ENCODE data around the gene HACE1. TPM values are rescaled to one million over a fixed set of nuclear protein-coding genes. Genes with fewer than 3 reads are reported as not detected.
"Not testable (repeated sequence)": the region's sequence is repeated elsewhere in the genome, so short reads cannot be mapped to it uniquely, and the experiment has no call there.

HACE1 gene
- total and polyA plus RNA-seq, 2 donors, result 11.4 to 39.8 TPM

DNA sequence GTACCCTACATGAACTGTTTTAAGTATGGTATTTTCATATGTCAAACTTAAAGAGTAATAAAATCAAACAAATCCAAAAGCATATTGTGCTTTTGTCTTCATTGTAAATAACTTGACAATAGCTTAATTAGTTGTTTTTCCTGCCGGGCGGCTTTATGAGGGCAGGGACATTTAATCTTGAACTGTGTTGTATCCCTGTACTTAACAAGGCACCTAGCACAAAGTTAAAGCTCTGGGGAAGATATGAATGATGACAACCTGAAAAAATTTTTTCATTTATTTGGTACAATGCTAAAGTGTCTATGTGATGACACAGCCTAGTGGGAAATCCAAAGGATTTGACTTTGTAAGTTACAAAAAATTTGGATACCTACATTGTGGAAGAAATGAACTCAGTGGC, 502 bp upstream of the HACE1 start:
- H3K4me3 ChIP-seq (ENCODE audit: low read depth, low read length), result peak overlapping the region; percentile 77
- H3K4me1 ChIP-seq (ENCODE audit: insufficient read depth), result no peaks in the 10 kb centered on the region
- H3K36me3 ChIP-seq (ENCODE audit: insufficient read depth), result no peaks in the 10 kb centered on the region
- WGBS, result 80% methylated on average over 2 of the region's 2 CpGs
- no peak overlapping the region for H3K27ac ChIP-seq (ENCODE audit: low read depth)
- DNase-seq (ENCODE audit: extremely low spot score), result no peak

DNA sequence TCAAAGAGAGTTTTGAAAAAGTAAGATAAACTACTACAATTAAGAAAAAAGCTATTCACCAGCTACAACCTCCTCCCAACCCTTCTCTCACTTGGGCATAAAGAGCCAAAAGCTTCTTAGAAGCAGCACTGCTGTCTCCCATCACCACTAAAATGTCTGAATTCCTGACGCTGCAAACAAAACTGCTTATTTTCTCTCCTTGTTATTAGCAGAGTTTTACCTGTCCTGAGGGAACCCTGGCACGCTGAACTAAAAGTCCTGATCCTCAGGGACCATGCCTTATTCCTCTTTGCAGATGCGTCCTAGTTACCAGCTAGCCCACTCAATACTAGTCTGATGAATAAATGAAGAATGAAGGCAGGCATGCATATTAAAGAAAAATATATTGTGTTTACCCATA, 1.1 kb downstream of the HACE1 start:
- H3K36me3 ChIP-seq (ENCODE audit: insufficient read depth), result no peaks in the 10 kb centered on the region
- H3K4me3 ChIP-seq (ENCODE audit: low read depth, low read length), result peak overlapping the region; percentile 77
- 24% methylated on average over 3 of the region's 3 CpGs for WGBS
- no peaks in the 10 kb centered on the region for H3K4me1 ChIP-seq (ENCODE audit: insufficient read depth)
- no peak overlapping the region for H3K27ac ChIP-seq (ENCODE audit: low read depth)
- no peak for DNase-seq (ENCODE audit: extremely low spot score)

DNA sequence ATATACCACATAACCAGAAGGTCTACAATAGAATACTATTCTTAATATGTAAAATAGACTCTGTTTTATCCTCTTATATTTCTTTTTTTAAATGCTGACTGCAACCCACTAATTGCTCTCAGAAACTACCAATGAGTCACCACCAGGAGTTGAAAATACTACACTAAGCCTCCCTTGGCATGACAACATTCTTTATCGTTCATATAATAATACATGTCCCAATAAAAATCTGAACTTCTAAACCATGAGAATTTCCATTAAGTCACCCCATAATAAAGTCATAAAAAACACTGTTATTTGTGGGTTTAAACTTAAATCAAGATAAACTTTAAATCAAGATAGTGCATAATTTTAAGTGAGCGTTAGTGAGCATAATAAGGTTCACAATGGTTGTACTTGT, 4.2 kb downstream of the HACE1 start:
- Histone ChIP-seq H3K4me1 (ENCODE audit: insufficient read depth) (no peaks in the 10 kb centered on the region), H3K4me3 (ENCODE audit: low read depth, low read length) (no peak overlapping the region), H3K27ac (ENCODE audit: low read depth) (no peak overlapping the region), H3K36me3 (ENCODE audit: insufficient read depth) (no peaks in the 10 kb centered on the region)
- no peak for DNase-seq (ENCODE audit: extremely low spot score)
- WGBS, result 40% methylated on average over 2 of the region's 2 CpGs

DNA sequence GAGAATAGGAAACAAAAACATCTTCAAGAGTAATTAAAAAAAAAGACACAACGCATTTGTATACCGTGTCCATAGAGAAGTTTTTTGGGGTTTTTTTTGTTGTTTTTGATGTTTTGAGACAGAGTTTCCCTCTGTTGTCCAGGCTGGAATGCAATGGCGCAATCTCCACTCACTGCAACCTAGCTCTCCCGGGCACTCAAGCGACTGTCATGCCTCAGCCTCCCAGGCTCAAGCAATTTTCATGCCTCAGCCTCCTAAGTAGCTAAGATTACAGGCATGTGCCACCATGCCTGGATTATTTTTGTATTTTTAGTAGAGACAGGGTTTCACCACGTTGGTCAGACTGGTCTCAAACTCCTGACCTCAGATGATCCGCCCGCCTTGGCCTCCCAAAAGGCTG, 12.0 kb downstream of the HACE1 start:
- not testable (repeated sequence) for DNase-seq (ENCODE audit: extremely low spot score); H3K4me1 ChIP-seq (ENCODE audit: insufficient read depth); H3K27ac ChIP-seq (ENCODE audit: low read depth); H3K4me3 ChIP-seq (ENCODE audit: low read depth, low read length); H3K36me3 ChIP-seq (ENCODE audit: insufficient read depth)
- WGBS, result 91% methylated on average over 8 of the region's 8 CpGs

DNA sequence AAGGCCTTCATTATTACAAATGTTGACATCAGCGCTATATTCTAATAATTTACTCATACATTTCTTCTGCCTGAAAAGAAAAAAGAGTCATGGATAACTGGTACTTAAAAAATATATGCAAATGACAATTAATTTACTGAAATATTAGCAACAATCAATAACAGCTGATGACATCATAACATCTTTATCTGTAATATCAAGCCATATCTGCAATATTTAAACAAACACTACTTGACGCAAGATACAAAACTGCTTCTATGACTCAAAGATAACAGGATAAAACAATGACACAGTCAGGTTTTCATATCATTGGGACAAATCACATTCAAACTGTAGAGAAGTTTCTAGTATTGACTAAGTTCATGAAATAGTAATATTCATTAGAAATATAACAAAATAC, 16.5 kb downstream of the HACE1 start:
- no peak overlapping the region for H3K4me3 ChIP-seq (ENCODE audit: low read depth, low read length)
- no peak for DNase-seq (ENCODE audit: extremely low spot score)
- H3K4me1 ChIP-seq (ENCODE audit: insufficient read depth), result no peaks in the 10 kb centered on the region
- H3K27ac ChIP-seq (ENCODE audit: low read depth), result no peak overlapping the region
- H3K36me3 ChIP-seq (ENCODE audit: insufficient read depth), result peaks cover under 1% of the 10 kb centered on the region
- 92% methylated on average over 2 of the region's 2 CpGs for WGBS

DNA sequence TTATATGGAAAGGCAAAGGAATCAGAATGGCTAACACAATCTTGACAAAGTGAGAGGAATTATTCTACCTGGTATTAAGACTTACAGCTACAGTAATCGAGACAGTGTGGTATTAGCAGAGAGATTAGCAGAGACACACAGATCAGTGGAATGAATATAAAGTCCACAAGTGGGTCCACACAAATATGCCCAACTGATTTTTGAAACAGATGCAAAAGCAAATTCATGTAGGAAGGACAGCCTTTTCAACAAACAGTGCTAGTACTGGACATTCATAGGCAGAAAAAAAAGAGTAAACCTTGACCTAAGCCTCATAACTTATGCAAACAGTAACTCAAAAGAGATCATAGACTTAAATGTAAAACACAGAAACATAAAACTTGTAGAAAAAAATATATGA, 22.6 kb downstream of the HACE1 start:
- Histone ChIP-seq H3K27ac (ENCODE audit: low read depth) (no peak overlapping the region), H3K4me3 (ENCODE audit: low read depth, low read length) (no peak overlapping the region), H3K36me3 (ENCODE audit: insufficient read depth) (peaks cover 3% of the 10 kb centered on the region), H3K4me1 (ENCODE audit: insufficient read depth) (no peaks in the 10 kb centered on the region)
- 78% methylated on average over 1 of the region's 1 CpG for WGBS
- DNase-seq (ENCODE audit: extremely low spot score), result no peak

DNA sequence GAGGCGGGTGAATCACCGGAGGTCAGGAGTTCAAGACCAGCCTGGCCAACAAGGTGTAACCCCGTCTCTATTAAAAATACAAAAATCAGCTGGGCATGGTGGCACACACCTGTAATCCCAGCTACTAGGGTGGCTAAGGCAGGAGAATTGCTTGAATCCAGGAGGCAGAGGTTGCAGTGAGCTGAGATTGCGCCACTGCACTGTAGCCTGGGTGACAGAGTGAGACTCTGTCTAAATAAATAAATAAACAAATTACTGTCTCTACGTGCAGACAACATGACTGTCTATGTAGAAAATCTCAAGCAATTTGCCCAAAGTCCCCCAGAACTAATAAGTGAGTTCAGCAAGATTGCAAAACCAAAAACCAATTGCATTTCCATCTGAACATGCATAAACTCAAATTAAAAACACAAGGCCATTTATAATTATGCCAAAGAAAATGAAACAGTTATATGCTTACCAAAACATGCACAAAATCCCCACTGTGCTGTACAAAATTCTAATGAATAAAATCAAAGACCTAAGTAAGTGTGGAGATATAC, 23.2 kb downstream of the HACE1 start:
- H3K36me3 ChIP-seq (ENCODE audit: insufficient read depth); H3K4me1 ChIP-seq (ENCODE audit: insufficient read depth); H3K4me3 ChIP-seq (ENCODE audit: low read depth, low read length); H3K27ac ChIP-seq (ENCODE audit: low read depth); DNase-seq (ENCODE audit: extremely low spot score): not testable (repeated sequence)
- 93% methylated on average over 5 of the region's 5 CpGs for WGBS

DNA sequence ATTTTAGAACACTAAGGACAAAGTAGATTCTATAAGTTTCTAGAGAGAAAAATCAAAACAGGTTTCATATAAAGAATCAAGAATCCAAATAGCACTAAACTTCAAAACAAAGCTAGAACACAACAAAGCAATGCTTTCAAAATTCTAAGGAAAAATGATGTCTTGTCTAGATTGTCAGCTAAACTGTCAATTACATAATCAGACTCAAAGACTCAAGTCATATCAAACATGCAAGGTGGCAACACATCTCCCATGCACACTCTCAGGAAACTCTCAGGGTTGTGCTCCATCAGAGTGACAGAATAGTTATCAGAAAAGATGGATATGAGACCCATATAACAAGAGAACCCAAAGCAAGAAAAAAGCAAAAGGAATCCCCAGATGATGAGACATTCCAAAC, 23.9 kb downstream of the HACE1 start:
- no peak for DNase-seq (ENCODE audit: extremely low spot score)
- Histone ChIP-seq H3K4me3 (ENCODE audit: low read depth, low read length) (no peak overlapping the region), H3K36me3 (ENCODE audit: insufficient read depth) (peaks cover 3% of the 10 kb centered on the region), H3K4me1 (ENCODE audit: insufficient read depth) (no peaks in the 10 kb centered on the region), H3K27ac (ENCODE audit: low read depth) (no peak overlapping the region)

DNA sequence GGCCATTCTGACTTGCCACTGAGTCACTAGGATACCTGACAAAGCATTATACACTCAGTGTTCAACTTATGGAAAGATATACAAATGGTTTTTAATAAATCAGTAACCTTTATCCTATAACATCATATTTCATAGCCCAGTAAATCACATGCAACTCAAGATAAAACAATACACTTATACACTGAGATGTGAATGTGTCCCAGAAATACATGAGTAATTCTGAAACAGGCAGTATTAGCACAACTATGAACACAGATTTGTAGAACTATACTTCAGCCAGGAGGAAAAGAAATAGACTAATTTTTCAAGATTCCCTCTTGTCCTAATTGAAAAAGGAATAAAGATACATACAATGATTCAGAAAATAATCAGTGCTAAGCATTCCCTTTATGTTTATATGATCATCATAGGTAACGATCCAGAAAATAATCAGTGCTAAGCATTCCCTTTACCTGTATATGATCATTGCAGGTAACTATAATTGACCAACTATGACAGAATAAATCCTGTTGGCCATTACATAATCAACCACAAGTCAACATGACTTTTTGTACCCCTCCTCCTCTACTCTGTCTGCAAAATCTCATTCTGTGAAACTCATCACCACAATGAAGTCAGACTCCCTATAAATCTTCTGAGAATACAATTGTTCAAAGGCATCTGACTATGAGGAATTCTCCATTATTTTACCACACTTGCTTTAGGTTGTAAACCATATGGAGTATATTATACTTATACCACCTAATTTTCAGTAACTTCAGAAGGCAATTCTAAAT, 30.3 kb downstream of the HACE1 start:
- 92% methylated on average over 1 of the region's 1 CpG for WGBS
- no peak overlapping the region for H3K4me3 ChIP-seq (ENCODE audit: low read depth, low read length)
- no peaks in the 10 kb centered on the region for H3K4me1 ChIP-seq (ENCODE audit: insufficient read depth)
- DNase-seq (ENCODE audit: extremely low spot score), result no peak
- H3K27ac ChIP-seq (ENCODE audit: low read depth), result no peak overlapping the region
- H3K36me3 ChIP-seq (ENCODE audit: insufficient read depth), result no peaks in the 10 kb centered on the region

DNA sequence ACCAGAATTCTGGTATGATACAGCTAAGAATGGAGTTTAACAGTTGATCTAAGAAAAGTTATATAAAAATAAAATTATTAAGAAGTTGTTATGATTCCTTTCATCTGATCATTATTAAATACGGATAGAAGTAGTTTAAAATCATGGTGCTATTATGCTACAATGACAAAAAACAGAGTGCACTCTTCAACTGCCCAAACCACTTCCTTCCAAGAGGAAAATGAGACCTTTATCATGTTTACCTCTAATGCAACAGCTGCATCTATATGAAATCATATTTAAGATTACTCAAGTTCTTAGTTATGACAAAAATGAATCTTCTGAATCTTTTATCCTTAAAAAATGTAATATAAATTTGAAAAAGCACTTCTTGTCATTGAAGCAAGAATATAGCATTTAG, 31.2 kb downstream of the HACE1 start:
- WGBS, result 57% methylated on average over 1 of the region's 1 CpG
- H3K27ac ChIP-seq (ENCODE audit: low read depth), result no peak overlapping the region
- DNase-seq (ENCODE audit: extremely low spot score), result no peak
- H3K4me1 ChIP-seq (ENCODE audit: insufficient read depth), result no peaks in the 10 kb centered on the region
- no peaks in the 10 kb centered on the region for H3K36me3 ChIP-seq (ENCODE audit: insufficient read depth)
- no peak overlapping the region for H3K4me3 ChIP-seq (ENCODE audit: low read depth, low read length)

DNA sequence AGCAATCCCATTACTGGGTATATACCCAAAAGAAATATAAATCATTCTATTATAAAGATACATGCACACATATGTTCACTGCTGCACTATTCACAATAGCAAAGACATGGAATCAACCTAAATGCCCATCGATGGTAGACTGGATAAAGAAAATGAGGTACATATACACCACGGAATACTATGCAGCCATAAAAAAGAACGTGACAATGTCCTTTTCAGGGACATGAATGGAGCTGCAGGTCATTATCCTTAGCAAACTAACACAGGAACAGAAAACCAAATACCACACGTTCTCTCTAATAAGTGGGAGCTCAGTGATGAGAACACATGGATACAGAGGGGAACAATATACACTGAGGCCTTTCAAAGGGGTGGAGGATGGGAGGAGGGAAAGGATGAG, 38.9 kb downstream of the HACE1 start:
- not testable (repeated sequence) for H3K4me3 ChIP-seq (ENCODE audit: low read depth, low read length); H3K4me1 ChIP-seq (ENCODE audit: insufficient read depth); DNase-seq (ENCODE audit: extremely low spot score); H3K36me3 ChIP-seq (ENCODE audit: insufficient read depth); H3K27ac ChIP-seq (ENCODE audit: low read depth)
- WGBS, result 96% methylated on average over 4 of the region's 4 CpGs

DNA sequence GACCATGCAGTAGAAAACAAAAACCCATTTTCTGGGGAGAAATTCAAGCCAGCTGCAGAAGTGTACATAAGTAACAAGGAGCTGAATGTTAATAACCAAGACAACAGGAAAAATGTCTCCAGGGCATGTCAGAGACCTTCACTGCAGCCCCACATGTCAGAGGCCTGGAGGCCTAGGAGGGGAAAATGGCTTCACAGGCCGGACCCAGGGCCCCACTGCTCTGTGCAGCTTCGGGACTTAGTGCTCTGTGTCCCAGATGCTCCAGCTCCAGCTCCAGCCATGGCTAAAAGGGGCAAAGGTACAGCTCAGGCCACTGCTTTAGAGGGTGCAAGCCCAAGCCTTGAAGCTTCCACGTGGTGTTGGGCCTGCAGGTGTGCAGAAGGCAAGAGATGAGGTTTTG, 43.6 kb downstream of the HACE1 start:
- no peak overlapping the region for H3K27ac ChIP-seq (ENCODE audit: low read depth)
- H3K36me3 ChIP-seq (ENCODE audit: insufficient read depth), result peaks cover 2% of the 10 kb centered on the region
- no peak for DNase-seq (ENCODE audit: extremely low spot score)
- 96% methylated on average over 3 of the region's 3 CpGs for WGBS
- no peaks in the 10 kb centered on the region for H3K4me1 ChIP-seq (ENCODE audit: insufficient read depth)
- H3K4me3 ChIP-seq (ENCODE audit: low read depth, low read length), result no peak overlapping the region

DNA sequence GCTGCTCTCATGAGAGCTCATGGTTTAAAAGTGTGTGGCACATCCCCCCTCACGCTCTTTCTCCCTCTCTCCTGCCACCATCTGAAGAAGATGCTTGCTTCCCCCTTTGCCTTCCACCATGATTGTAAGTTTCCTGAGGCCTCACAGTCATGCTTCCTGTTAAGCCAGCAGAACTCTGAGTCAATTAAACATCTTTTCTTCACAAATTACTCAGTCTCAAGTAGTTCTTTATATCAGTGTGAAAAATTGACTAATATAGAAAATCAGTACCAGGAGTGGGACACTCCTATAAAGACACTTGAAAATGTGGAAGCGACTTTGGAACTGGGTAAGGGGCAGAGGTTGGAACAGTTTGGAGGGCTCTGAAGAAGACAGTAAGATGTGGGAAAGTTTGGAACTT, 45.0 kb downstream of the HACE1 start:
- no peak overlapping the region for H3K27ac ChIP-seq (ENCODE audit: low read depth)
- H3K4me3 ChIP-seq (ENCODE audit: low read depth, low read length), result no peak overlapping the region
- WGBS, result 98% methylated on average over 2 of the region's 2 CpGs
- H3K36me3 ChIP-seq (ENCODE audit: insufficient read depth), result peaks cover 2% of the 10 kb centered on the region
- H3K4me1 ChIP-seq (ENCODE audit: insufficient read depth), result no peaks in the 10 kb centered on the region
- no peak for DNase-seq (ENCODE audit: extremely low spot score)

DNA sequence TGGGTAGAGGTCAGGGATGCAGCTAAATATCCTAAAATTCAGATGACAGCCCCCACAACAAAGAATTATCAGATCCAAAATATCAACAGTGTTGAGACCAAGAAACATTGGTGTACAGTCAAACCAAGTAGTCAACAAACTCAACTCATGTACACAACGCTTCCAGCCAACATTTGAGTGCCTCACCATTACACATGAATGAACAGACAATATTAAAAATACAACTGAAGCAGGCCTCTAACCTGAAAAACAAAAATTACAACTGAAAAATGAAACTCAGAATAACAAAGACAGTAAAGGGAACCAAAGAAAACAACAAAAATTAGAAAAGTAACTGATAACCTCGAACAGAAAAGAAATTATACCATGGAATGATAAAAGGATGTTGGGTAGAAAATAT, 46.2 kb downstream of the HACE1 start:
- no peak overlapping the region for H3K27ac ChIP-seq (ENCODE audit: low read depth)
- no peak overlapping the region for H3K4me3 ChIP-seq (ENCODE audit: low read depth, low read length)
- no peak for DNase-seq (ENCODE audit: extremely low spot score)
- H3K4me1 ChIP-seq (ENCODE audit: insufficient read depth), result no peaks in the 10 kb centered on the region
- WGBS, result 98% methylated on average over 2 of the region's 2 CpGs
- peaks cover 2% of the 10 kb centered on the region for H3K36me3 ChIP-seq (ENCODE audit: insufficient read depth)

All from urinary bladder (tissue), 4 donors.